ENCODE results near the gene TTC4.

The TTC4 gene

GRCh38 chr1:54781023-54781723, 65.5 kb downstream of the TTC4 start:
- in situ Hi-C loops (cut with MboI; ENCODE audit: low sequenced_read_pairs): loop anchor here (25.0 kb wide), 1 partner anchor 719 kb away; the partner anchor contains the start of genes TCEANC2 and TMEM59

- in situ Hi-C loops (cut with MboI; ENCODE audit: low sequenced_read_pairs): loop anchor here (25.0 kb wide), 1 partner anchor 720 kb away; the partner anchor contains the start of genes TCEANC2 and TMEM59
These were observed 66.5 kb downstream of the TTC4 start for GRCh38 chr1:54782156-54782555.

- in situ Hi-C loops (cut with MboI; ENCODE audit: low sequenced_read_pairs): loop anchor here (25.0 kb wide), 1 partner anchor 720 kb away; the partner anchor contains the start of genes TCEANC2 and TMEM59
These were observed 66.9 kb downstream of the TTC4 start for GRCh38 chr1:54782588-54782987.

GRCh38 chr1:54784066-54784465, 68.4 kb downstream of the TTC4 start:
- in situ Hi-C loops (cut with MboI; ENCODE audit: low sequenced_read_pairs): loop anchor here (25.0 kb wide), 1 partner anchor 722 kb away; the partner anchor contains the start of genes TCEANC2 and TMEM59

GRCh38 chr1:54786778-54787177, 71.1 kb downstream of the TTC4 start:
- in situ Hi-C loops (cut with MboI; ENCODE audit: low sequenced_read_pairs): loop anchor here (25.0 kb wide), 1 partner anchor 724 kb away; the partner anchor contains the start of genes TCEANC2 and TMEM59

- in situ Hi-C loops (cut with MboI; ENCODE audit: low sequenced_read_pairs): loop anchor here (25.0 kb wide), 1 partner anchor 725 kb away; the partner anchor contains the start of genes TCEANC2 and TMEM59
These were observed 71.9 kb downstream of the TTC4 start for GRCh38 chr1:54787604-54788003.

GRCh38 chr1:54788459-54788858, 72.8 kb downstream of the TTC4 start:
- in situ Hi-C loops (cut with MboI; ENCODE audit: low sequenced_read_pairs): loop anchor here (25.0 kb wide), 1 partner anchor 726 kb away; the partner anchor contains the start of genes TCEANC2 and TMEM59

GRCh38 chr1:54791880-54792522, 76.3 kb downstream of the TTC4 start:
- in situ Hi-C loops (cut with MboI; ENCODE audit: low sequenced_read_pairs): loop anchor here (25.0 kb wide), 1 partner anchor 730 kb away; the partner anchor contains the start of genes TCEANC2 and TMEM59

Measured in HL-60/S4 (cell line).